ENCODE results near the gene MAP4K2.

The MAP4K2 gene

GRCh38 chr11:64753380-64754123 is 49.5 kb downstream of the MAP4K2 start:
- DNase-seq = no peak

DNA sequence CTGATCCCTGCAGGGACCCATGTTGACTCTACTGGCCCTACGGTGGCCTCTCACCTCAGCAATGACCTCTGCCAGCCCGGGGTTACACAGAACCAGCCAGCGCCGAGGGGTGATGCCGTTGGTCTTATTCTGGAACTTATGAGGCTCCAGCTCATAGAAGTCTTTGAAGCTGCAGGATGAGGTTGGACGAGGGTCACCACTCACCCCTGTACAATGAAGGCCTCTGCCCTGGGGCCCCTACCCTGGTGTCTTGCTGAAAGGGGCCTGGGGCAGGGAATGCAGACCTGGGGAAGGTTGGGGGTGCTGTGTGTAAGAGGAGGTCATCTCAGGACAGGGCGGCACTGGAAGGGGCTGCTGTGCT is 50.0 kb downstream of the MAP4K2 start:
- no peak for DNase-seq

DNA sequence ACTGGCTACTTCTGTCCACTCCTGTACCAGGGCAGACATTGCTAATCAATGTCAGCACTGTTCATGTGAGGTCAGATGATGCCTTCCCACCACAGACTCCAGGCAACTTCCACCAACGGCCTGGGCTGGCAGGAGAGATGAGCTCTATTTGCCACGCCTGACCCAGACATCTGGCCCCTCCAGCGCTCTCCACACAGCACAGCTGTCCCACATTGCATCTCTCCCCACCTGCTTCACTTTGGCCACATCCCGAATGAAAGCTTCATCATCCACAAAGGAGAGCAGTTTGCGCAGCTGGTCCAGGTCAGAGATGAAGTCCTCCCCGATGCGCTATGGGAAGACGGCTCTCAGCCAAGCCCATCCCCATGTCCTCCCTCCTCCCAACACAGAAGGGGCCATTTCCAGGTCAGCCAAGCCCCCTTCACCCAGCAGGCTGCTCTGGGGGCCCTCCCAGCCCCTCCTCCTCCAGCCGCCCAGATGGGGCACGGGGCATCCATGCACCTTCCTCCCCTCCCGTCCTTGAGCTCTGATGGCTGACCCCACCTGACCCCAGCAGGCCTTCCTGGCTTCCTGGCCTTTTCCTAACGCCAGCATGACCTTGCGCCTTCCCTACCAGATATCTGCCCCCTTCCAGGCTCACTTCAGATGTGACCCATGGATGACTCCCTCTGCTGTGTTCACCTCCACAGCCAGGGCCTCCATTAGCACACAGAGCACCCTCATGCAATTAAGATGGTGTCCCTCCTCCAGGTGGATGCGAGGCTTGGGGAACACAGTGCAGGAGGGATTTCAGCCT is 50.6 kb downstream of the MAP4K2 start:
- DNase-seq = no peak

DNA sequence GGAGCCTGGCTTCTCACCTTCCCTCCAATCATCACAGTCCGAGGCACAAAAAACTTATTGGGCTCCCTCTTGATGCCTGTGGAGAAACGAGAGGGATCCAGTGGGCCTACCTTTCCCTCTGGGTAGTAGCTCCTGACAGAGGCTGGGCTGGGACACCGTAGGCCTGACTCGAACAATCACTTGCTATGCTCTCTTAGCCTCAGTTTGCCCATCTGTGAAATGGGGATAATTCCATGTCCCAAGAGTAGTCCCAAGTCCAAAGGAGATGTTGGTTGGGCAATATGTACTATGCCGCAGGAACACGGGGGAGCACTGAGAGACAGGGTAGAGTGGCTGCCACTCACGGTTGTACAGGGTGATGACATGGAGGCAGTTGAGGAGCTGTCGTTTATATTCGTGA is 51.4 kb downstream of the MAP4K2 start:
- no peak for DNase-seq

- no peak for DNase-seq
Observed at GRCh38 chr11:64751136-64751535, 51.9 kb downstream of the MAP4K2 start.

DNA sequence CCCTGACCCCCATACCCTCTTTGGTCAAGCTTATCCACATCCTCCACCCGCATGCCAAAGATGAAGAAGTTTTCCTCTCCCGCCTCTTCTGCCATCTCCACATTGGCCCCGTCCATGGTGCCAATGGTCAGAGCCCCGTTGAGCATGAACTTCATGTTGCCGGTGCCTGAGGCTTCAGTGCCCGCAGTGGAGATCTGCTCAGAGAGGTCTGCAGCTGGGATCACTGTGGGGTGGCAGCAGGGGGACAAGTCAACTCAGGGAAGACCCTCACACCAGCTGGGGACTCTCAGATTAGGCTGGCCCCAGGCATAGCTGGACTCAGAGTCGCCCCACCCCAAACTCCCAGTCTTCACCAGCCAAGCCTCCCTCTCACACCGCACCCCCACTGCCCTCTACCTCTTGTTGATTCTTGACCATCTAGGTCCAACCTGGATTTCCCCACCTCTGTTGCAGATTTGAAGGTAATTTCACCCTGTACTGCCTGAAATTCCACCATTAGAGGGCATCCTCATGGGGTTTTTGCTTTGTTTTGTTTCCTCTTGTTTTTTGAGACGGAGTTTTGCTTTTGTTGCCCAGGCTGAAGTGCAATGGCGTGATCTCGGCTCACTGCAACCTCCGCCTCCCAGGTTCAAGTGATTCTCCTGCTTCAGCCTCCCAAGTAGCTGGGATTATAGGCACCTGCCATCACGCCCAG is 52.5 kb downstream of the MAP4K2 start:
- DNase-seq = no peak

GRCh38 chr11:64747961-64748665 is 54.9 kb downstream of the MAP4K2 start:
- no peak for DNase-seq

DNA sequence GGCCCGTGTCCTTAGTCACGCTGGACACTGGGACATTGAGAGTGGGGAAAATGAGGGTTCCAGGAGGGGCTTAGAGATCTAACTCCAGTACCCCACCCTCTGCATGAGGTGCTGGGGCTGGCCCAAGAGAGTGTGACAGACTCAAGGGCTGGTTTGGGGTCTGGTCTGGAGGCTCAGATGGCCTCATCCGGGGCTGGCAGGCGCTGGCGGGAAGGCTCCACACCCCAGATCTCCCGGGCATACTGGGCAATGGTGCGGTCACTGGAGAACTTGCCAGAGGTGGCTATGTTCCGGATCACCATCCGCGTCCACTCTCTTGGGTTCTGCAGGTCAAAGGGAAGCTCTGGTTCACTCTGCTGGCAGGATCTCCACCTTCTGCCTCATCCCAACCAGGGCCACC is 56.5 kb downstream of the MAP4K2 start:
- no peak for DNase-seq

GRCh38 chr11:64745521-64746328 is 57.3 kb downstream of the MAP4K2 start:
- peak; percentile 53 for DNase-seq

DNA sequence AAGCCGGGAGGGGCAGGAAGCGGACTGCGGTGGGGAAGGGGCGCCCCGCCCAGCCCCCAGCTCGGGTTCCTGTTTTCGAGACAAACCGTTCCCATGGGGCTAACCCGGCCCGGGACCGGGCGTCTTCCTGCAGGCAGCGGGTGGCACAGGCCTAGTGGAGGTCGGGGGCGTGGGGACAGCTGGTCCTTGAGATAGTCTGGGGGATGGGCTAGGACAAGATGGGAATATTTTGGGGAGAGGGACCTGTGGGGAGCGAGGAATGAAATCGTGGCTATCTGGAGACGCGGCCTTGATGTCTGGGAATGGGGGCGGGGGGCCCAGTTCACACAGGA is 57.9 kb downstream of the MAP4K2 start:
- peak; percentile 7 for DNase-seq

DNA sequence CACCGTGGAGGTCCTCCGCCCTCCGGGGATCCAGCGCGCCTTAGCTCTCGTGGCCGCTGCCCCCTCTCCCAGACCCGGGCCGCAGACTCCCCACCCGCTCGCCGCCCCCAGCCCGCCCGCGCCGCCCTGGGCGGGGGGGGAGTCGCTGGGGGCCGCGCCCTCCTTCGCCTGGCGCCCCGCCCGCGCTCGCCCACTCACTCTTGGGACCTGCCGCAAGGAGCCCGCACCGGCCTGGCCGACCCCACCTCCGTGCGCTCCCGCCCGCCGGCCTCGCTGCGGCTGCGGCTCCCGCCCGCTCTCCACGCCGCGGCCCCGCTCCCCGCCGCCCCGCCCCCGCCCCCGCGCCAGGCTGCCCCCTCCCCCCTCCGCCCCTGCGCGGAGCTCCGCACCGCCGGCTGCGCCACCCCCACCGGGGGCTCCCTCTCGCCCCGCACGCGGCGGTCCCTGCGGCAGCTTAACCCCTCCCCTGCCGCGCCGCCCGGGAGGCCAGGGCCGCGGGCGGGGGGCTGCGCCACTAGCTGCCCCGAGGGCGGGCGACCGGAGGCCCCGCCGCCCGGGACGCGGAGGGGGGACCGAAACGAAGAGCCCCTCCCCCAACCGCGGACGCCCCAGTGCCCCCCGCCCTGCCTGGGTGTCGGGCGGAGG is 58.3 kb downstream of the MAP4K2 start:
- no peak for DNase-seq

DNA sequence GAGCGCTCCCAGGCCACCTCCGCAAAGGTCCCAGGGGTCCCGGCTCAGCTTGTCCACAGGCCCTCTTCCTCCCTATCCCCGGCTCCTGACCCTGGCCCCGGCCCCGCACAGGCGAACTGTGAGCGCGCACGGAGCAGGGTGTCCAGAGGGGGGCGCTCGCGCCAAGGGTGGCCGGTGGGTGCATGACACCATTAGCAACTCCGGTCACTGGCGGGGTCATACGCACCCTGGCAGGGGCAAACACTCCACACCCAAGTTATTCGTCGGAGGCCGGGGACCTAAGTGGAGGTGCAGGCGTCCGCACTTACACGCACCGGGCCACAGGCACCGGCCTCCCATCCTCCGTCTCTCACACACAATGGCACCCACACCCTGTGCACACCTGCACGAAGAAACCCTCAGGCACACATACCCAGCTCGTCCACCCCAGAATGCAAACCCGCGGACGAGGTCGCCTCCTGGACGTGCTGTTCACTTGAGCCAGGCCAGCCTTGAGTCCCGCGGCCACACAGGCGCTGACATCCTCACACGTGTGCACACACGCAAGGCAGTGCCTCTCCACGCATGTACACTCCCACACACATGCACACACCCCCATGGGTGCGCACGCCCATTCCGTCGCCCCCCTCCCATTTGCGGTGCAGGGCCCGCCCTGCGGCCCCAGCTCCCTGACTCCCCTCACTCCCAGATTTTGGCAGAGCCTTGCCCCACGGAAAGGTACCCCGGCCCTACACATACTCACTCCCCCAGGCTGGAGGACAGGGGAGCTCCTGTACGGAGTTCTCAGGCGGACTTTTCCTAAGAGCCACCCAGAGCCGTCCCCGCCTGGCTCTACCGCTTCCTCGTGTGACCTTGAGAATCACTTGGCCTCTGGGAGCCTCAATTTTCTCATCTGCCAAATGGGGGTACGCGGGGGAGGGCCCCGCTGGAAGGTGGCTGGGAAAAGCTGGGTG is 59.1 kb downstream of the MAP4K2 start, which contains the start of gene RASGRP2:
RASGRP2 (minus strand) TSS at position 552 of the 953 bp plus-strand sequence. CDS start 1,276 bp downstream, outside the sequence.
- DNase-seq = no peak

DNA sequence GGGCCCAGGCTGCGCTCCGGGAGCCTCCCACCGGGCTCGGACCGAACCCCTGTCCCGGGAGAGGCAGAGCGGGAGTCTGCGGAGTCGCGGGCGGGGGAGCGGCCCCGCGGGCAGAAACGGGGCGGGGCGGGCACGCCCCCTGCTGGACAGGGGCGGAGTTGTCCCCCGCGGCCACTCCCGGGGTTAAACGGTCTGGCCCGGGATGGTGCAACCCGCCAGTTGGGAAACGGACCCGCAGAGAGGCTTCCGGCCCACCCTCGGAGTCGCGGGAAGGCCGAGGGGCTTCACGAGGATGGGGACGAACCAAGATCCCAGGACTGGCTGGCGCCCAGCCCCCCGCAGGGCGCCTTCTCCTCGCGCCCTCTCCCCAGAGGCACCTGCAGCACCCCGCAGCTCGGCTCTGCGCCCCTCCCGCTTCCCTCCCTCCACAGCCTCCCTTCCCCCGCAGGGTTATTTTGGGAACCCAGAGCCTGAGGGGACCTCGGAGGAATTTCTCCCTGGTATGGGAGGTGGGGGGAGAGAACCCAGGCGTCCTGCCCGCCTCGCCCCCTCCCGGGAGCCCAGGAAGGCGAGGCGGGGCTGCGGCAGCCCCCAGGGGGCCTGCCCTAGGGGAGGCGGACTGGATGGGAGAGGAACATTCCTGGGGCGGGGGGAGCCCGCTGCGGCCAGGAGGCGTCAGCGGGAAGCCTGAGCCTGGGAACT is 60.0 kb downstream of the MAP4K2 start:
- DNase-seq = peak; percentile 16

- DNase-seq = no peak
Observed at GRCh38 chr11:64742087-64742888, 60.7 kb downstream of the MAP4K2 start.

- DNase-seq = no peak
Observed at GRCh38 chr11:64741375-64742086, 61.5 kb downstream of the MAP4K2 start.

DNA sequence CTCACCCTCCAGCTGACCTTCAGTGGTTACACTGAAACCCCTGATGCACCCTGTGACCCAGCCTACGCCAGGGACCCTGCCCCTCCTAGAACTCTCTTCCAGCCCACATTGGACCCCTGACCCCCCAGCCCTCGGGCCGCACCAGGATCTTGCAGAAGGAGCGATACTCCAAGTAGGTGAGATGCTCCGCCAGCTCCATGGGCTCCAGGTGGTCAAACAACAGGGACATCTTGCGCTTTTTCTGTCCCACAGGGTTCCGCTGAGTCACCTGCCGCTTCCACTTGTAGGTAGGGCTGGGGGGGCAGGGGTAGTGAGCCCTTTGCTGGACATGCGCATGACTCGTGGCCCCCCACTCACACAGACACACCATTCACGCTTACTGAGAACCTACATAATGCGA is 63.1 kb downstream of the MAP4K2 start:
- DNase-seq = no peak

GRCh38 chr11:64736654-64737053 is 66.4 kb downstream of the MAP4K2 start:
- no peak for DNase-seq

- no peak for DNase-seq
Observed at GRCh38 chr11:64735725-64736259, 67.2 kb downstream of the MAP4K2 start.
